CD14-positive monocyte (primary cell): Measurements from ENCODE around the gene ACLY. TPM values are rescaled to one million over a fixed set of nuclear protein-coding genes. Genes with fewer than 3 reads are reported as not detected.

ENCODE experiments used
- DNase-seq, 3 donors: peaks; one replicate each; pipeline ENCODE4 v3.0.0-alpha.2; 2011 to 2022
- H2AFZ ChIP-seq: 2 replicates; pipeline ENCODE4 v1.6.0; 2012; ENCODE audit warnings: mild to moderate bottlenecking, low read depth, low read length, inconsistent platforms; ENCODE audit not compliant: insufficient read depth, poor library complexity, severe bottlenecking
- H3K27ac ChIP-seq, 2 donors: 1 replicate in 1 of 2; 2 replicates in 1 of 2; pipeline ENCODE4 v1.5.1; 2012 to 2013; ENCODE audit warnings: low read length in 2 of 2, control low read depth in 1 of 2, inconsistent platforms in 1 of 2, low read depth in 1 of 2, mild to moderate bottlenecking in 1 of 2
- H3K27me3 ChIP-seq, 2 donors: one replicate each; pipeline versions ENCODE4 v1.6.0 to v1.6.1; 2011 to 2013; ENCODE audit warnings: low read length in 2 of 2; ENCODE audit not compliant: control insufficient read depth in 2 of 2, insufficient read depth in 2 of 2
- H3K36me3 ChIP-seq, 2 donors: replicated peaks in 1 of 2; 1 replicate in 1 of 2; 2 replicates in 1 of 2; pipeline versions ENCODE4 v1.5.1 to v1.6.1; 2012 to 2013; ENCODE audit warnings: low read length in 2 of 2, control low read depth in 1 of 2, inconsistent platforms in 1 of 2, mild to moderate bottlenecking in 1 of 2; ENCODE audit not compliant: insufficient read depth in 2 of 2, control insufficient read depth in 1 of 2
- H3K4me1 ChIP-seq, 2 donors: 1 replicate in 1 of 2; 2 replicates in 1 of 2; pipeline versions ENCODE4 v1.5.1 to v1.6.1; 2012 to 2013; ENCODE audit warnings: low read length in 2 of 2, control low read depth in 1 of 2, inconsistent platforms in 1 of 2, mild to moderate bottlenecking in 1 of 2, moderate library complexity in 1 of 2; ENCODE audit not compliant: insufficient read depth in 2 of 2, control insufficient read depth in 1 of 2
- H3K4me2 ChIP-seq: replicated peaks from 2 replicates; pipeline ENCODE3; 2012; ENCODE audit warnings: low read length, moderate library complexity, mild to moderate bottlenecking; ENCODE audit not compliant: poor library complexity, severe bottlenecking; ENCODE audit errors: extremely low read depth
- H3K4me3 ChIP-seq, 3 experiments: fragments of 200-600 bp in 1 of 3; sonication (generic) in 1 of 3; replicated peaks in 1 of 3; 1 replicate in 2 of 3; 2 replicates in 1 of 3; pipeline ENCODE4 v1.5.1; 2011 to 2013; ENCODE audit warnings: low read length in 3 of 3, mild to moderate bottlenecking in 3 of 3, control low read depth in 2 of 3, low read depth in 2 of 3, inconsistent platforms in 1 of 3, moderate library complexity in 1 of 3
- H3K79me2 ChIP-seq: 2 replicates; pipeline ENCODE4 v1.6.0; 2012; ENCODE audit warnings: mild to moderate bottlenecking, control low read depth, inconsistent platforms, low read length, moderate library complexity; ENCODE audit not compliant: insufficient read depth
- H3K9ac ChIP-seq: 2 replicates; pipeline ENCODE4 v1.6.0; 2017; ENCODE audit warnings: low read length, mild to moderate bottlenecking; ENCODE audit not compliant: insufficient read depth, poor library complexity, severe bottlenecking
- H3K9me3 ChIP-seq, 2 donors: replicated peaks in 1 of 2; 1 replicate in 1 of 2; 2 replicates in 1 of 2; pipeline versions ENCODE4 v1.5.1 to v1.6.1; 2012 to 2013; ENCODE audit warnings: low read length in 2 of 2, control low read depth in 1 of 2; ENCODE audit not compliant: control insufficient read depth in 1 of 2, insufficient read depth in 1 of 2
- H4K20me1 ChIP-seq: 2 replicates; pipeline ENCODE4 v1.6.0; 2012; ENCODE audit warnings: mild to moderate bottlenecking, low read length, control low read depth, moderate library complexity; ENCODE audit not compliant: insufficient read depth
- H3K27ac Mint-ChIP-seq, 7 donors: one replicate each; pipeline ENCODE4 v1.8.0; 2020; ENCODE audit warnings: mild to moderate bottlenecking in 7 of 7, mixed read lengths in 7 of 7, moderate library complexity in 6 of 7, inconsistent platforms in 2 of 7
- H3K27me3 Mint-ChIP-seq, 3 donors: one replicate each; pipeline ENCODE4 v1.8.0; 2021 to 2022; ENCODE audit warnings: low read depth in 3 of 3, mild to moderate bottlenecking in 3 of 3, mixed read lengths in 3 of 3, moderate library complexity in 3 of 3, inconsistent platforms in 1 of 3
- H3K36me3 Mint-ChIP-seq, 2 donors: one replicate each; pipeline ENCODE4 v1.8.0; 2020; ENCODE audit warnings: mixed read lengths in 2 of 2, inconsistent platforms in 1 of 2, mild to moderate bottlenecking in 1 of 2
- H3K4me1 Mint-ChIP-seq: one replicate; pipeline ENCODE4 v1.8.0; 2020; ENCODE audit warnings: mild to moderate bottlenecking, mixed read lengths
- H3K4me3 Mint-ChIP-seq, 2 donors: one replicate each; pipeline ENCODE4 v1.8.0; 2020; ENCODE audit warnings: mild to moderate bottlenecking in 2 of 2, mixed read lengths in 2 of 2, moderate library complexity in 1 of 2
- H3K9me3 Mint-ChIP-seq, 7 donors: one replicate each; pipeline ENCODE4 v1.8.0; 2020 to 2022; ENCODE audit warnings: mixed read lengths in 7 of 7, mild to moderate bottlenecking in 6 of 7, moderate library complexity in 6 of 7, inconsistent platforms in 2 of 7
- CTCF ChIP-seq: fragments of 200-600 bp; IDR thresholded peaks from one replicate; pipeline ENCODE4 v1.8.0; 2022; ENCODE audit warnings: antibody characterized with exemption, mild to moderate bottlenecking
- WGBS: methylation state at CpG from one replicate; pipeline ENCODE4 v1.1.5; 2013; ENCODE audit warnings: missing lambda C conversion rate; ENCODE audit not compliant: insufficient coverage; 5-methylcytosine and 5-hydroxymethylcytosine counted together
- intact Hi-C, 2 donors: fragments of 100-400 bp; cut with micrococcal nuclease; formaldehyde crosslinking; loops; one replicate each; pipeline versions ENCODE4 v1.15.0 to v1.15.1; 2023
- polyA plus RNA-seq, 3 donors: library from polyadenylated mRNA; depleted of rRNA in 1 of 3; unstranded in 2 of 3; stranded (reverse) in 1 of 3; fragments of 300-500 nt in 2 of 3; fragments of >200 nt in 1 of 3; fragmentation: Illumina TruSeq in 2 of 3; gene quantifications; 1 replicate in 2 of 3; 2 replicates in 1 of 3; pipeline ENCODE4 v1.2.3, GENCODE V29; 2012 to 2021

Gene ACLY
- polyA plus RNA-seq, 3 donors = 41.0 to 48.3 (median 45.1) TPM

DNA sequence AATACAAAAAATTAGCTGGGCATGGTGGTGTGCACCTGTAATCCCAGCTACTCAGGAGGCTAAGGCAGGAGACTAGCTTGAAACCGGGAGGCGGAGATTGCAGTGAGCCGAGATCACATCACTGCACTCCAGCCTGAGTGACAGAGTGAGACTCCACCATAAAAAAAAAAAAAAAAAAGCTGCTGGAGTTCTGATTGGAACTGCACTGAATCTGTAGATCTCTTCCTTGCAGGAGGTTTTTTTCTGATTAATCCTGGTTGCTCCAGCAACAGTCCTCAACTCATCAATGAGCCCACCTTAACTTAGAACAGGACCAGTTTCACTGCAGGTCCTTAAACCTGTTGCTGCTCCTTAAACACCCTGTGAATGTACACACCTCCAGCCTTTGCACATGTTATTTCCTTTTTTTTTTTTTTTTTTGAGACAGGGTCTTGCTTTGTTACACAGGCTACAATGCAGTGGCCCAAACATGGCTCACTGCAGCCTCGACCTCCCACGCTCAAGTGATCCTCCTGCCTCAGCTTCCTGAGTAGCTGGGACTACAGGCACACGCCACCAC, 10.0 kb upstream of the ACLY start:
- Mint-ChIP-seq H3K27ac (peak overlapping the region in 1 of 7 donors; percentile 36), H3K4me3 (no peak overlapping the region), H3K4me1 (peaks cover 41% of the 10 kb centered on the region), H3K9me3 (no peaks in the 10 kb centered on the region), H3K36me3 (no peaks in the 10 kb centered on the region), H3K27me3 (peaks cover 0 to 2% (median 0%) of the 10 kb centered on the region in 3 donors)
- no peaks in the 10 kb centered on the region for H3K9me3 ChIP-seq
- WGBS = 100% methylated on average over 2 of the region's 6 CpGs
- no peak overlapping the region for H3K27ac ChIP-seq
- H3K9ac ChIP-seq = no peak overlapping the region
- intact Hi-C loops = no loop called here
- H3K36me3 ChIP-seq = no peaks in the 10 kb centered on the region
- H3K4me3 ChIP-seq = no peak overlapping the region
- H3K4me2 ChIP-seq = no peak overlapping the region
- peak overlapping the region; percentile 81 for H2AFZ ChIP-seq
- DNase-seq = no peak
- no peaks in the 10 kb centered on the region for H4K20me1 ChIP-seq
- H3K4me1 ChIP-seq = peaks cover 37 to 45% of the 10 kb centered on the region in 2 donors
- no peaks in the 10 kb centered on the region for H3K79me2 ChIP-seq
- TF ChIP-seq CTCF = no peak
- H3K27me3 ChIP-seq = no peaks in the 10 kb centered on the region

- Mint-ChIP-seq H3K27ac (peak overlapping the region in 1 of 7 donors; percentile 57), H3K36me3 (no peaks in the 10 kb centered on the region)
These were observed 7.3 kb upstream of the ACLY start for GRCh38 chr17:41925991-41926590.

More at GRCh38 chr17:41925991-41926590, 7.3 kb upstream of the ACLY start:
- Mint-ChIP-seq H3K4me3 (no peak overlapping the region), H3K27me3 (peaks cover 0 to 2% (median 0%) of the 10 kb centered on the region in 3 donors), H3K9me3 (no peaks in the 10 kb centered on the region), H3K4me1 (peaks cover 19% of the 10 kb centered on the region)
- H3K4me3 ChIP-seq = no peak overlapping the region
- no peak for TF ChIP-seq CTCF
- no peak overlapping the region for H3K27ac ChIP-seq
- no peak overlapping the region for H2AFZ ChIP-seq
- no peaks in the 10 kb centered on the region for H3K79me2 ChIP-seq
- no peaks in the 10 kb centered on the region for H3K27me3 ChIP-seq
- H3K9me3 ChIP-seq = no peaks in the 10 kb centered on the region
- no peak for DNase-seq
- no peak overlapping the region for H3K9ac ChIP-seq
- H4K20me1 ChIP-seq = no peaks in the 10 kb centered on the region
- H3K4me2 ChIP-seq = no peak overlapping the region
- intact Hi-C loops = no loop called here
- H3K4me1 ChIP-seq = peaks cover 11 to 18% of the 10 kb centered on the region in 2 donors
- 67% methylated on average over 1 of the region's 7 CpGs for WGBS
- no peaks in the 10 kb centered on the region for H3K36me3 ChIP-seq
